Measurements from ENCODE around the gene HNRNPF.

GRCh38 chr10:43350156-43350555 is 58.8 kb downstream of the HNRNPF start:
- TF ChIP-seq CTCF (IDR thresholded peaks at IDR 0.05; ENCODE audit: low read length), result no peak
- TF ChIP-seq EZH2 (optimal IDR thresholded peaks at IDR 0.05; ENCODE audit: low read depth, low read length), result no peak
- no peak for TF ChIP-seq EZH2phosphoT487 (IDR thresholded peaks at IDR 0.05; ENCODE audit: low read length)
